Activated CD4-positive, alpha-beta T cell treated with anti-CD3 and anti-CD28 coated beads for 36 hours (primary cell): Measurements from ENCODE around the gene SDHAF1. TPM values are rescaled to one million over a fixed set of nuclear protein-coding genes. Genes with fewer than 3 reads are reported as not detected.
"Not testable (repeated sequence)": the region's sequence is repeated elsewhere in the genome, so short reads cannot be mapped to it uniquely, and the experiment has no call there.

Source experiments
- ATAC-seq: fragments of 200-7000 bp; cut with Tn5 transposase; one replicate; pipeline ENCODE4 v1.10.0; 2021; ENCODE audit warnings: mild to moderate bottlenecking, moderate library complexity
- CTCF ChIA-PET: fragments of 350-600 bp; sonication (Branson Sonifier 250); formaldehyde crosslinking; loops from one replicate; lab custom pipeline; 2021; ENCODE audit warnings: antibody characterized with exemption; lab: Charles Lee
- POLR2A ChIA-PET: fragments of 350-600 bp; sonication (Branson Sonifier 250); formaldehyde crosslinking; loops from one replicate; lab custom pipeline; 2021; ENCODE audit warnings: antibody characterized with exemption, inconsistent platforms; lab: Charles Lee
- DNase-seq: peaks from one replicate; pipeline ENCODE4 v3.0.0-alpha.2; 2020
- H3K27ac Mint-ChIP-seq: one replicate; pipeline ENCODE4 v1.8.0; 2021; ENCODE audit warnings: mixed read lengths
- H3K27me3 Mint-ChIP-seq: one replicate; pipeline ENCODE4 v1.8.0; 2021; ENCODE audit warnings: mixed read lengths
- H3K36me3 Mint-ChIP-seq: one replicate; pipeline ENCODE4 v1.8.0; 2021; ENCODE audit warnings: low read depth, mixed read lengths
- H3K4me1 Mint-ChIP-seq: one replicate; pipeline ENCODE4 v1.8.0; 2021; ENCODE audit warnings: mixed read lengths
- H3K4me3 Mint-ChIP-seq: one replicate; pipeline ENCODE4 v1.8.0; 2021; ENCODE audit warnings: mild to moderate bottlenecking, moderate library complexity, mixed read lengths
- H3K9me3 Mint-ChIP-seq: one replicate; pipeline ENCODE4 v1.8.0; 2021; ENCODE audit warnings: low read depth, mixed read lengths
- intact Hi-C, 2 experiments: fragments of 100-400 bp; cut with DNase I in 1 of 2; cut with micrococcal nuclease in 1 of 2; formaldehyde crosslinking; loops; one replicate each; pipeline versions ENCODE4 v1.14.2 to v1.15.1; 2022 to 2024; cut with DNase I, micrococcal nuclease
- total RNA-seq, 2 experiments: library from RNA; stranded (reverse); gene quantifications; one replicate each; pipeline ENCODE4 v1.2.3, GENCODE V29; 2021

SDHAF1 gene, protein sequence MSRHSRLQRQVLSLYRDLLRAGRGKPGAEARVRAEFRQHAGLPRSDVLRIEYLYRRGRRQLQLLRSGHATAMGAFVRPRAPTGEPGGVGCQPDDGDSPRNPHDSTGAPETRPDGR
- 10 to 100 TPM; 16.0 to 19.2 TPM for total RNA-seq

GRCh38 chr19:35995048-35995993 lies at the start of gene SDHAF1:
Gene SDHAF1 (plus strand): TSS chr19:35995188. CDS start chr19:35995275, 87 bp downstream.
- peak within 1 kb of the TSS; percentile 94 for H3K4me3 Mint-ChIP-seq
- ATAC-seq (peak; percentile 85), DNase-seq (peak; percentile 98)
- H3K27ac Mint-ChIP-seq = peak within 1 kb of the TSS; percentile 96
- no peaks in the 10 kb centered on the region for H3K9me3 Mint-ChIP-seq
- peaks cover 34% of the 10 kb centered on the region for H3K4me1 Mint-ChIP-seq
- POLR2A ChIA-PET = no interaction called here
- H3K36me3 Mint-ChIP-seq = peaks cover 20% of the 10 kb centered on the region
- H3K27me3 Mint-ChIP-seq = no peaks in the 10 kb centered on the region
- CTCF ChIA-PET = interaction anchor here (0.5 to 1.4 kb wide), 4 partner anchors 17 to 1674 kb away, joined by 3 to 7 read pairs (median 4); partner anchors contain the start of gene ALKBH6
- intact Hi-C loops = loop anchor here (1.0 to 5.0 kb wide), 12 partner anchors 19 to 253 kb away; partner anchors contain the start of genes ALKBH6 (in 2 of the 2), THAP8 (in 2 of the 2), WDR62 (in 2 of the 2) and CAPNS1 (in 1 of the 2)

DNA sequence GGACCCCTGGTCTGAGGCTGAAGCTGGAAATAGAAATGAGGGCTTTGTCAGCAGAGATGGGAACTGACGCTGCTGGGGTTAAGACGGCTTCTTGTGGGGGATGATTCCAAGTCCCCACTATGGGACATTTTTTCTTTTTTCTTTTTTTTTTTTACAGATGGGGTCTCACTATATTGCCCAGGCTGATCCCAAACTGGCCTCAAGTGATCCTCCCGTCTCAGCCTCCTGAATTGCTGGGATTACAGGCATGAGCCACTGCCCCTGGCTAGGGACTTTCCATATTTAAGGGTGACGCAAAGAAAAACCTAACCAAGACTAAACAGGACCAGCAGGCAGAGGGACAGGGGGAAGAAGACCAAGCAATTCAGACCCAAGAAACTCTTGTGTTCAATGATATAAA lies 48.8 kb upstream of the SDHAF1 start:
- H3K27me3 Mint-ChIP-seq = no peaks in the 10 kb centered on the region
- CTCF ChIA-PET = interaction anchor here (1.2 kb wide), 2 partner anchors 12 to 16 kb away, joined by 3 to 4 read pairs; no protein-coding TSS in a partner anchor
- intact Hi-C loops = no loop called here
- POLR2A ChIA-PET = interaction anchor here (0.7 kb wide), 1 partner anchor 12 kb away, joined by 3 read pairs; no protein-coding TSS in a partner anchor
- no peak overlapping the region for H3K27ac Mint-ChIP-seq
- peaks cover 5% of the 10 kb centered on the region for H3K36me3 Mint-ChIP-seq
- H3K9me3 Mint-ChIP-seq = no peaks in the 10 kb centered on the region
- no peak overlapping the region for H3K4me3 Mint-ChIP-seq
- ATAC-seq = no peak
- peaks cover 22% of the 10 kb centered on the region for H3K4me1 Mint-ChIP-seq
- no peak for DNase-seq

- no peaks in the 10 kb centered on the region for H3K27me3 Mint-ChIP-seq
- intact Hi-C loops = no loop called here
- no peaks in the 10 kb centered on the region for H3K9me3 Mint-ChIP-seq
- no peak for DNase-seq
- ChIA-PET POLR2A (no interaction called here), CTCF (interaction anchor here (0.7 to 1.7 kb wide), 3 partner anchors 10 to 201 kb away, joined by 3 to 5 read pairs (median 3); partner anchors contain the start of gene LIN37)
- ATAC-seq = no peak
- peaks cover under 1% of the 10 kb centered on the region for H3K36me3 Mint-ChIP-seq
- peaks cover 44% of the 10 kb centered on the region for H3K4me1 Mint-ChIP-seq
- H3K4me3 Mint-ChIP-seq = no peak overlapping the region
- no peak overlapping the region for H3K27ac Mint-ChIP-seq
Observed at GRCh38 chr19:35949131-35949530, 45.9 kb upstream of the SDHAF1 start.

GRCh38 chr19:35955881-35956634 lies 38.9 kb upstream of the SDHAF1 start:
- H3K36me3 Mint-ChIP-seq = no peaks in the 10 kb centered on the region
- H3K4me3 Mint-ChIP-seq = no peak overlapping the region
- peaks cover 2% of the 10 kb centered on the region for H3K27me3 Mint-ChIP-seq
- no peak for ATAC-seq
- POLR2A ChIA-PET = no interaction called here
- intact Hi-C loops = loop anchor here in 1 of 2 experiments (5.0 kb wide), 1 partner anchor 41 kb away; the partner anchor contains the start of gene SDHAF1
- CTCF ChIA-PET = no interaction called here
- no peak for DNase-seq
- no peak overlapping the region for H3K27ac Mint-ChIP-seq
- H3K4me1 Mint-ChIP-seq = peaks cover 56% of the 10 kb centered on the region
- H3K9me3 Mint-ChIP-seq = peaks cover 5% of the 10 kb centered on the region

GRCh38 chr19:35957411-35957810 lies 37.6 kb upstream of the SDHAF1 start:
- intact Hi-C loops = loop anchor here in 1 of 2 experiments (5.0 kb wide), 1 partner anchor 40 kb away; the partner anchor contains the start of gene SDHAF1
- DNase-seq, ATAC-seq, H3K9me3 Mint-ChIP-seq, POLR2A ChIA-PET, H3K4me3 Mint-ChIP-seq, H3K27ac Mint-ChIP-seq, H3K36me3 Mint-ChIP-seq, H3K27me3 Mint-ChIP-seq: not testable (repeated sequence)
- CTCF ChIA-PET = interaction anchor here (0.6 kb wide), 1 partner anchor 54 kb away, joined by 3 read pairs; no protein-coding TSS in a partner anchor
- peaks cover 51% of the 10 kb centered on the region for H3K4me1 Mint-ChIP-seq

GRCh38 chr19:35958660-35959039 lies 36.3 kb upstream of the SDHAF1 start:
- ATAC-seq = peak; percentile 48
- no peak for DNase-seq
- peak overlapping the region; percentile 48 for H3K4me3 Mint-ChIP-seq
- peaks cover 5% of the 10 kb centered on the region for H3K9me3 Mint-ChIP-seq
- H3K27me3 Mint-ChIP-seq = peaks cover 5% of the 10 kb centered on the region
- ChIA-PET CTCF (interaction anchor here (0.6 to 1.5 kb wide), 11 partner anchors 9 to 262 kb away, joined by 3 to 5 read pairs (median 3); no protein-coding TSS in a partner anchor), POLR2A (interaction anchor here (0.6 kb wide), 2 partner anchors 249 to 538 kb away, joined by 3 to 4 read pairs; no protein-coding TSS in a partner anchor)
- no peaks in the 10 kb centered on the region for H3K36me3 Mint-ChIP-seq
- intact Hi-C loops = loop anchor here (1.0 to 5.0 kb wide), 3 partner anchors 22 to 39 kb away; partner anchors contain the start of genes SDHAF1 (in 2 of the 2) and LRFN3 (in 1 of the 2)
- peak overlapping the region; percentile 51 for H3K27ac Mint-ChIP-seq
- H3K4me1 Mint-ChIP-seq = peaks cover 39% of the 10 kb centered on the region

DNA sequence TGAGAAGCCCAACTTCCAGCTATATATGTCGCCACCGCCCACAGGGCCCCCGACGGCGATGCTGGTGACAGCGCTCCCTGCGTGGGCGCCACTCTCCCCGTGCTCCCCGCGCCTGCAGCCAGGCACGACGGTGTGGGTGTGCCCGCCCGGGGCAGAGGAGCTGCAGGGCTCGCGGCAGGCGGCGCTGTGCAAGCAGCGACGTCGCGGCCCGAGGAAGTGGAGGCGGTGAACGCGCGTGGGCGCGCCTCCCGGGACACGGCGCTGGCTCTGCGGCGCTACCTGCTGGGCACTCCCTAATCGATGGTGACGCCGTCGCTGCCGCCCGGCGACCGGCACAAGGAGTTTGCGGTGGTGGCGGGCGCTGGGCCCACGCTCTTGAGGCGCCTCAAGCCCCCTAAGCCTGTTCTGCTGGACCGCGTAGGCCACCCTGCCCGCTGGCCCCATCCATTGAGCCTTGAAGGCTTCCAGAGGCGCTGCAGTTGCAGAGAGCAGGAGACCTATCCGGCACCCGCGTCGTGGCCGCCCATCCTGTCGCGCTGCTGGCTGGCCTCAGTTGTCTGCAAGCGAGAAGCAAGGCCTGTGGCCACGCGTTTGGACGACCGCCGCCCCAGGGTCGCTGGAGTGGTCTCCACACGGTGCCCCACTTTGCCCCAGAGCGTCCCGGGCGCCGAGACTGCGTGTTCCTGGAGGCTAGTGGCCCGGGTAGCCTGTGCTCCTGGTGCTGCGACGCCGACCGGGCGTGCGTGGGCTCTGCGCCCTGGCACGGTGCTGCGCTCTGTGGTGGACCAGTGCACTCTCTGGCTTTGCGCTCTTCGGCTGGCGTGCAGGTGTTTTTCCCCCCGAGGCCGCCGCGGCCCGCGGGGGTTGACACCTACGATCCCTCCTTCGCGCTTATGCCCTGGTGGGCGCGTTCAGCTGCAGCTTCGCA lies 35.7 kb upstream of the SDHAF1 start:
- peaks cover 33% of the 10 kb centered on the region for H3K4me1 Mint-ChIP-seq
- intact Hi-C loops = loop anchor here (1.0 to 5.0 kb wide), 3 partner anchors 23 to 38 kb away; partner anchors contain the start of genes SDHAF1 (in 2 of the 2) and LRFN3 (in 1 of the 2)

GRCh38 chr19:35959968-35960320 lies 35.0 kb upstream of the SDHAF1 start:
- POLR2A ChIA-PET = no interaction called here
- ATAC-seq (no peak), DNase-seq (no peak)
- CTCF ChIA-PET = interaction anchor here (0.8 to 1.2 kb wide), 3 partner anchors 49 to 267 kb away, joined by 3 to 5 read pairs (median 5); partner anchors contain the start of gene SYNE4
- no peak overlapping the region for H3K27ac Mint-ChIP-seq
- H3K4me3 Mint-ChIP-seq = peak overlapping the region; percentile 19
- H3K9me3 Mint-ChIP-seq = peaks cover 5% of the 10 kb centered on the region
- intact Hi-C loops = loop anchor here (1.0 to 5.0 kb wide), 3 partner anchors 24 to 37 kb away; partner anchors contain the start of genes SDHAF1 (in 2 of the 2) and LRFN3 (in 1 of the 2)
- peaks cover 29% of the 10 kb centered on the region for H3K4me1 Mint-ChIP-seq
- peaks cover 5% of the 10 kb centered on the region for H3K27me3 Mint-ChIP-seq
- no peaks in the 10 kb centered on the region for H3K36me3 Mint-ChIP-seq

More for the DNA sequence above, 35.7 kb upstream of the SDHAF1 start:
- DNase-seq = peak; percentile 87
- Mint-ChIP-seq H3K27ac (no peak overlapping the region), H3K9me3 (peaks cover 5% of the 10 kb centered on the region), H3K36me3 (no peaks in the 10 kb centered on the region), H3K4me3 (peak overlapping the region; percentile 19), H3K27me3 (peaks cover 5% of the 10 kb centered on the region)
- CTCF ChIA-PET = interaction anchor here (0.6 to 1.5 kb wide), 12 partner anchors 8 to 262 kb away, joined by 3 to 5 read pairs (median 3); partner anchors contain the start of gene SYNE4
- ATAC-seq = peak; percentile 89
- POLR2A ChIA-PET = interaction anchor here (0.6 kb wide), 2 partner anchors 204 to 537 kb away, joined by 3 to 6 read pairs; no protein-coding TSS in a partner anchor

DNA sequence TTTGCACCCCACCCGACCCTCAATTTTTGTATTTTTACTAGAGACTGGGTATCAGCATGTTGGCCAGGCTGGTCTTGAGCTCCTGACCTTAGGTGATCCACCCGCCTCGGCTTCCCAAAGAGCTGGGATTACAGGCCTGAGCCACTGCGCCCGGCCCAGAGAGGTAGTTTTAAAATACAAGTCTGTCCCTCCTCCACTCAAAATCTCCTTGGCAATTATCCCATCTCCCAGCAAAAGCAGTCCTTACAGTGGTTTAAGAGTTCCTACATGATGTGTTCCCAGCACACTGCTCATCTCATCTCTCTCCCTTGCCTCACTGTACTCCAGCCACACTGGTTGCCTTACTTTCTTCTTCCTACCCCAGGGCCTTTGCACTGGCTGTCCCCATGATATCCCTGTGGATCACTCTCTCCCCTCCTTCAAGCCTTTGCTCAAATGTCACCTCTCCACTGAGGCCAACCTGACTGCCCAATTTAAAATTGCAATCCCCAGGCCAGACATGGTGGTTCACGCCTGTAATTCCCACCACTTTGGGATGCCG lies 34.5 kb upstream of the SDHAF1 start:
- intact Hi-C loops = no loop called here
- POLR2A ChIA-PET = no interaction called here
- Mint-ChIP-seq H3K27ac (no peak overlapping the region), H3K36me3 (no peaks in the 10 kb centered on the region), H3K4me1 (peaks cover 26% of the 10 kb centered on the region), H3K27me3 (peaks cover 5% of the 10 kb centered on the region), H3K9me3 (peaks cover 5% of the 10 kb centered on the region), H3K4me3 (no peak overlapping the region)
- DNase-seq (no peak), ATAC-seq (no peak)
- CTCF ChIA-PET = interaction anchor here (0.8 to 1.2 kb wide), 3 partner anchors 48 to 268 kb away, joined by 3 to 5 read pairs (median 5); partner anchors contain the start of gene SYNE4
